Ishikawa (cell line): Measurements from ENCODE around the gene CCDC68.

Experiments used
- CEBPB ChIP-seq: IDR thresholded peaks from 2 replicates; pipeline ENCODE4 v1.6.1; 2012
- CREB1 ChIP-seq: IDR thresholded peaks from 2 replicates; pipeline ENCODE4 v1.6.1; 2012; ENCODE audit warnings: low read depth
- EGR1 ChIP-seq: IDR thresholded peaks from 2 replicates; pipeline ENCODE4 v1.6.1; 2012
- EP300 ChIP-seq: IDR thresholded peaks from 2 replicates; pipeline ENCODE4 v1.6.1; 2012; ENCODE audit warnings: borderline replicate concordance
- FOXM1 ChIP-seq: IDR thresholded peaks from 2 replicates; pipeline ENCODE4 v1.6.1; 2012; ENCODE audit warnings: low read depth, borderline replicate concordance
- NFIC ChIP-seq: IDR thresholded peaks from 2 replicates; pipeline ENCODE4 v1.6.1; 2012
- RAD21 ChIP-seq: IDR thresholded peaks from 2 replicates; pipeline ENCODE4 v1.6.1; 2012; ENCODE audit warnings: low read depth
- REST ChIP-seq: IDR thresholded peaks from 2 replicates; pipeline ENCODE4 v1.6.1; 2012; ENCODE audit warnings: low read depth, mild to moderate bottlenecking
- TAF1 ChIP-seq: IDR thresholded peaks from 2 replicates; pipeline ENCODE4 v1.6.1; 2012; ENCODE audit warnings: low read depth, mild to moderate bottlenecking
- TCF12 ChIP-seq: IDR thresholded peaks from 2 replicates; pipeline ENCODE4 v1.6.1; 2012; ENCODE audit warnings: low read depth
- TEAD4 ChIP-seq: IDR thresholded peaks from 2 replicates; pipeline ENCODE4 v1.6.1; 2012
- USF1 ChIP-seq: IDR thresholded peaks from 2 replicates; pipeline ENCODE4 v1.6.1; 2012
- YY1 ChIP-seq: IDR thresholded peaks from 2 replicates; pipeline ENCODE4 v1.6.1; 2012; ENCODE audit warnings: low read depth
- ZBTB7A ChIP-seq: IDR thresholded peaks from 2 replicates; pipeline ENCODE4 v1.6.1; 2012; ENCODE audit warnings: low read depth
- TF ChIP-seq, protein P1 (sequence below): IDR thresholded peaks from 2 replicates; pipeline ENCODE4 v1.6.1; 2012

Gene CCDC68

GRCh38 chr18:54947091-54947490 lies 12.2 kb downstream of the CCDC68 start:
- no peak for TF ChIP-seq EGR1
- TF ChIP-seq YY1 = no peak
- no peak for TF ChIP-seq TEAD4
- TF ChIP-seq, protein P1, sequence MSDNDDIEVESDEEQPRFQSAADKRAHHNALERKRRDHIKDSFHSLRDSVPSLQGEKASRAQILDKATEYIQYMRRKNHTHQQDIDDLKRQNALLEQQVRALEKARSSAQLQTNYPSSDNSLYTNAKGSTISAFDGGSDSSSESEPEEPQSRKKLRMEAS = no peak
- TF ChIP-seq FOXM1 = no peak
- TF ChIP-seq CREB1 = no peak
- no peak for TF ChIP-seq USF1
- TF ChIP-seq CEBPB = no peak
- TF ChIP-seq EP300 = no peak
- no peak for TF ChIP-seq ZBTB7A
- TF ChIP-seq TAF1 = no peak
- no peak for TF ChIP-seq RAD21
- no peak for TF ChIP-seq REST
- TF ChIP-seq TCF12 = no peak
- no peak for TF ChIP-seq NFIC

GRCh38 chr18:54946149-54946581 lies 13.1 kb downstream of the CCDC68 start:
- no peak for TF ChIP-seq CEBPB
- no peak for TF ChIP-seq TEAD4
- TF ChIP-seq, protein P1 = no peak
- TF ChIP-seq TAF1 = no peak
- TF ChIP-seq REST = no peak
- TF ChIP-seq NFIC = no peak
- no peak for TF ChIP-seq CREB1
- TF ChIP-seq FOXM1 = no peak
- TF ChIP-seq RAD21 = no peak
- TF ChIP-seq TCF12 = no peak
- no peak for TF ChIP-seq USF1
- no peak for TF ChIP-seq ZBTB7A
- TF ChIP-seq EP300 = no peak

DNA sequence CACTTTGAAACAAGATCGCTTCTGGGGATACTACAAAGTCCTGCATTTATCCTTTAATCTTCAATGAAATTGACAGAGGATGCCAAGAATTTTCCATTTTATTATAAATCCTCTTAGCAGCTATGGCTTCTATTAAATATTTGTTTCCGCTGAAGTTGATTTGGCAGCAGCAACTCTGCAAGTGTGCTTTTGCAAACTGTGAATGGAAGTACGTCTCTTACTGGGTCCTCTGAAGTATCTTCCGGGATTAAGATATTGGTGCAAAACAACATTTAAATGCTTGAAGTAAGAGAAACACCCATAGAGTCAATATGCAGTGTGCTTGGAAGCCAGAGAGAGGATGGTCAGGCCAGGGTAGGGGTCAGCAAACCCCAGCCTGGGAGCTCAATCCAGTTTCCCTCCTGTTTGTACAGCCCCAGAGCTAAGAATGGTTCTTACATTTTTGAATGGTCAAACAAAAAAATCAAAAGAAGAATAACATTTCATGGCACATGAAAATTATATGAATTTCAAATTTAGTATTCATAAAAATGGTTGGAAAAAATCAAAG lies 13.6 kb downstream of the CCDC68 start:
- TF ChIP-seq USF1 = no peak
- TF ChIP-seq NFIC = no peak

- TF ChIP-seq YY1 (no peak), EP300 (no peak), REST (no peak), RAD21 (no peak), CREB1 (no peak), TAF1 (no peak), EGR1 (no peak), NFIC (no peak), USF1 (no peak), TEAD4 (no peak), TCF12 (no peak), ZBTB7A (no peak), FOXM1 (no peak), CEBPB (no peak)
- TF ChIP-seq, protein P1 = no peak
Measured at GRCh38 chr18:54942569-54942968, 16.7 kb downstream of the CCDC68 start.
